Measurements from ENCODE around the gene ARHGAP15. TPM values are rescaled to one million over a fixed set of nuclear protein-coding genes. Genes with fewer than 3 reads are reported as not detected.

ARHGAP15 gene
- total RNA-seq, 3 donors from 2014 or later = 5.3 to 8.2 (median 5.8) TPM

DNA sequence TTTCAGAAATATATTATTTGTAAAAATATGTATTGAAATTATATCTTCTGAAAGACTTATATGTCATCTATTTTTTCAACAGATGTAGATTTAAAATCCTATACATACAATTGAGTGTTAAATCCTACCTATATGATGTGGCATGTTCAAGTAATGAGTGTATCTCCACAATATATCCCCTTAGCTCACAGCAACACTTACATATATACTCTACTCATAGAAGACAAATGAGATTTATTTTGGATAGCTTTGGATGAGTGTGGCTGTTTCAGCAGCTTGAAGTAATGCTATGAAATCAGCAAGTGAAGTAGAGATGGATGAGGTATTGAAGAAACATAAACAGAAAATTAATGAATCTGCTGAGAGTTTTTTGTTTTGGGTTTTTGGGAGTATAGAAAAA, 263.1 kb downstream of the ARHGAP15 start:
- Histone ChIP-seq H3K9me3 (no peaks in the 10 kb centered on the region), H3K36me3 (ENCODE audit: low read depth) (no peaks in the 10 kb centered on the region), H3K4me1 (ENCODE audit: low read depth) (no peaks in the 10 kb centered on the region), H3K4me3 (no peak overlapping the region)
- intact Hi-C loops (cut with DNase I, micrococcal nuclease) = no loop called here
- ATAC-seq = no peak
- DNase-seq = no peak
- TF ChIP-seq, protein P1, sequence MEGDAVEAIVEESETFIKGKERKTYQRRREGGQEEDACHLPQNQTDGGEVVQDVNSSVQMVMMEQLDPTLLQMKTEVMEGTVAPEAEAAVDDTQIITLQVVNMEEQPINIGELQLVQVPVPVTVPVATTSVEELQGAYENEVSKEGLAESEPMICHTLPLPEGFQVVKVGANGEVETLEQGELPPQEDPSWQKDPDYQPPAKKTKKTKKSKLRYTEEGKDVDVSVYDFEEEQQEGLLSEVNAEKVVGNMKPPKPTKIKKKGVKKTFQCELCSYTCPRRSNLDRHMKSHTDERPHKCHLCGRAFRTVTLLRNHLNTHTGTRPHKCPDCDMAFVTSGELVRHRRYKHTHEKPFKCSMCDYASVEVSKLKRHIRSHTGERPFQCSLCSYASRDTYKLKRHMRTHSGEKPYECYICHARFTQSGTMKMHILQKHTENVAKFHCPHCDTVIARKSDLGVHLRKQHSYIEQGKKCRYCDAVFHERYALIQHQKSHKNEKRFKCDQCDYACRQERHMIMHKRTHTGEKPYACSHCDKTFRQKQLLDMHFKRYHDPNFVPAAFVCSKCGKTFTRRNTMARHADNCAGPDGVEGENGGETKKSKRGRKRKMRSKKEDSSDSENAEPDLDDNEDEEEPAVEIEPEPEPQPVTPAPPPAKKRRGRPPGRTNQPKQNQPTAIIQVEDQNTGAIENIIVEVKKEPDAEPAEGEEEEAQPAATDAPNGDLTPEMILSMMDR (IDR thresholded peaks at IDR 0.05) = no peak

DNA sequence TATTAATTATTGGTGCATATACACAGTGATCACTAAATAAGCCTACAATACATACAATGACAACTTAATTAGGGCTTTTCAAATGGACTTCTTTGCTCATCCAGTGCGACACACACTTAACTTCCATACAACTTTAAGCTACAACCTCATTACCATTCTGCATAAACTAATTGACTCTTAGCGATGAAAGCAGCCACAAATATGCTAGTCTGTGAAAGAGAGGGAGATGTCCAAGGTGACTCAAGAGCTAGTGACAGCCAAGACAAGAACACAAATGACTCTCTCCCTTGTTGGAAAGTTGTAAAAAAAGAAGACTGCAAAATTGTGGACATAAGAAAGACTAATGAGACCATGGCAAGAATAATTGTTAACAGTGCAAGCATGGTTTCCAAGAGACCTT, 264.8 kb downstream of the ARHGAP15 start:
- no peak overlapping the region for H3K4me3 ChIP-seq
- no peaks in the 10 kb centered on the region for H3K36me3 ChIP-seq (ENCODE audit: low read depth)
- ATAC-seq = no peak
- H3K4me1 ChIP-seq (ENCODE audit: low read depth) = no peaks in the 10 kb centered on the region
- no peak for DNase-seq
- TF ChIP-seq, protein P1 (IDR thresholded peaks at IDR 0.05) = no peak
- intact Hi-C loops (cut with DNase I, micrococcal nuclease) = no loop called here
- H3K9me3 ChIP-seq = no peaks in the 10 kb centered on the region

DNA sequence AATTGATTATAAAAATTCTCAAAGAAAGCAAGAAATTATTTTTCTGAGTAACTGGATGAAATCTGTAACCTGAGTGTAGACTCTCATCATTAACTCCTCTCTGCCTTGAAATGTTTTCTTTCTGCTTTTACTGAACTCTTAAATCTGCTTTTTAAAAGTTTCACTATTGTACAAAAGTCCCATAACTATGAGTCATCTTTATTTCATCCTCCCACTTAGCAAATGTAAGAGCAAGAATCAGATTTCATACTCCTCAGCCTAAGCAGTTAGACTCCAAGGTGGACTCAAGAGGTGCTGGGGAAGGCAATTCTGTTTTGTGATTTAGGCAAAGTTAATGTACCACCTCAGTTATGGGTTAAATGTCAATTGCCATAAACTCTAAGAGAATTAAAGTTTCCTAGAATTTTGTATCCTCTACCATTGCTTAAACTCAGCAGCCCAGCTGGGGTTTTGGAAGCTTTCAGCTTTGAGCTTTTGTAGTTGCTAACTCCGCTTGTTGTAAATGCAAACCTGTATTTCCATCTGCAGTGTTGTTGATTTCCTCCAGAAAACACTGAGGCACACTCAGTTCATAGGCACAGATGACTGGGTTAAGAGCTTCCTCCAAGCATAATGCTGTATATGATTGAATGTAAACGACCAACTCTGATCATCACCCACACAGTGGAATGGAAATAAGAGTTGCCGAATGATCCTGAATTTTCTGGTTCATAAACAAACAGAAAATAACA, 268.8 kb downstream of the ARHGAP15 start:
- Histone ChIP-seq H3K9me3 (no peaks in the 10 kb centered on the region), H3K36me3 (ENCODE audit: low read depth) (no peaks in the 10 kb centered on the region), H3K4me1 (ENCODE audit: low read depth) (no peaks in the 10 kb centered on the region), H3K4me3 (no peak overlapping the region)
- TF ChIP-seq, protein P1 (IDR thresholded peaks at IDR 0.05) = no peak
- DNase-seq (no peak), ATAC-seq (no peak)
- intact Hi-C loops (cut with DNase I, micrococcal nuclease) = no loop called here

DNA sequence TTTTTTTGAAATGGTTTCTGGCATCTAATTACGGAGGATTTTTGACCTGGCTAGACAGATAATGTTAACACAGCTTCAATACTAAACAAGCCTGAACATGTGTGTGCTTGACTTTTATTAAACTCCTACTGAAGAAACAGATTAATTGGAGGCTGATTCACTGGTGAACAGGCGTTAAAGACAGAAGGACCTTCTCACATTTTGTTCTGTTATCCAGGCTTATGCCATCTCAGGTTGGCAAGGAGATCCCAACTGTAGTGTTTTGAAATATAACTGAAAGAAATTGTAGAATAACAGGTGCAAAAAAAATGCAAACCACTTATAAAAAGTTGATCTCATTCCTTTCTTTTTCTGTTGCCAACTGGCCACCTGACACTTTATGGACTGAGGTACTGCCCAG, 269.6 kb downstream of the ARHGAP15 start:
- no peaks in the 10 kb centered on the region for H3K9me3 ChIP-seq
- DNase-seq (no peak), ATAC-seq (no peak)
- TF ChIP-seq, protein P1 (IDR thresholded peaks at IDR 0.05) = no peak
- intact Hi-C loops (cut with DNase I, micrococcal nuclease) = no loop called here
- H3K36me3 ChIP-seq (ENCODE audit: low read depth) = no peaks in the 10 kb centered on the region
- no peak overlapping the region for H3K4me3 ChIP-seq
- H3K4me1 ChIP-seq (ENCODE audit: low read depth) = no peaks in the 10 kb centered on the region

DNA sequence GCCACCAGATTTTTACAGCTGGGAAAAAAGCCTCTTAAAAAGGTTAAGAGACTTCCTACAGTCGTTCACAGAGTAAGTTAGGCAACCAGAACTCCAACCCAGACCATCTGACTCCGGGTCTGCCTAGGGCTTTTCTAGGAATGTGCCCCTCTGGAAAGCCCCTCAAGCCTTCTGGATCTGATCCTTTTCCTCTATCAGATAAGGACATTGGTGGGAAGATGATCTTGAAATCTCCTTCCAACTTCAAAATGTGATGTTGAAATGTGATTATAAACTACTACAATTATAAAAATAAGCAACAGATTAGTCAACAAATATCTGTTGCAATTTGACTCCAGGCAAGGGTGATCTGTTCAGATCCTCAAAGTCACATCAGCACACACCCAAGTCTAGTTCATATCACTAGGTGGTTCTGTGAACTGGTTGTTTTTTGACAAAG, 270.4 kb downstream of the ARHGAP15 start:
- Histone ChIP-seq H3K36me3 (ENCODE audit: low read depth) (no peaks in the 10 kb centered on the region), H3K4me1 (ENCODE audit: low read depth) (no peaks in the 10 kb centered on the region), H3K9me3 (no peaks in the 10 kb centered on the region), H3K4me3 (no peak overlapping the region)
- no peak for ATAC-seq
- TF ChIP-seq, protein P1 (IDR thresholded peaks at IDR 0.05) = no peak
- intact Hi-C loops (cut with DNase I, micrococcal nuclease) = no loop called here
- DNase-seq = no peak
